GM12864 (cell line): ENCODE data around the gene HERC2.
"Not testable (repeated sequence)": the region's sequence is repeated elsewhere in the genome, so short reads cannot be mapped to it uniquely, and the experiment has no call there.

Experiments
- DNase-seq: peaks from one replicate; pipeline ENCODE4 v3.0.0-alpha.2; 2011; ENCODE audit warnings: low read depth
- H3K4me3 ChIP-seq: 2 replicates; pipeline ENCODE4 v1.5.1; 2011; ENCODE audit warnings: mild to moderate bottlenecking, low read depth, low read length, control low read depth
- TF ChIP-seq, protein P1 (sequence below): IDR thresholded peaks from 2 replicates; pipeline ENCODE4 v1.5.1; 2011; ENCODE audit warnings: low read depth, mild to moderate bottlenecking, moderate library complexity, low read length, control low read depth, inconsistent platforms; ENCODE audit errors: missing control alignments

The HERC2 gene

DNA sequence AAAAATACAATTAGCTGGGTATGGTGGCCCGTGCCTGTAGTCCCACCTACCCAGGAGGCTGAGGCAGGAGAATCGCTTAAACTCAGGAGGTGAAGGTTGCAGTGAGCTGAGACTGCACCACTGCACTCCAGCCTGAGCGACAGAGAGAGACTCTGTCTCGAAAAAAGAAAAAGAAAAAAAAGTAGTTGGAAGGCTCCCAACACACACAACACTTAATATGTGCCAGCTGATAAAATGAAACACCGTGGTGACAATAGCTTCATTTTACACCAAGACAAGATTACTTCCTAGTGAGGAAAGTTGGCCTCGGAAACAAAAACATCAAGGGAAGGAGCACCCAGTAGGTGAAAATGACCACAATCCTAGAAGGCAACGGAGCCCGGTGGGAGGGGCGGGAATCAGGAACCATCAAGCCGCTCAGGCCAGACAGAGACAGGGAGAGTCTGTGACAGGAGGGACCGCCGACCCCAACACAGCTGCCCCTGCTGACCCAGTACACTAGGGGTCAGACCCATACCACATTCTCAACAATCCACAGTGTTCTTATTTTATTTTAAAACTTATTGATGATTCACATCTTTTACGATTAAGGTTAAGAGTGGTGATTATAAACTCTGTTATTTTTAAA, 168.4 kb downstream of the HERC2 start:
- H3K4me3 ChIP-seq, result no peak overlapping the region
- DNase-seq, result no peak
- TF ChIP-seq, protein P1, sequence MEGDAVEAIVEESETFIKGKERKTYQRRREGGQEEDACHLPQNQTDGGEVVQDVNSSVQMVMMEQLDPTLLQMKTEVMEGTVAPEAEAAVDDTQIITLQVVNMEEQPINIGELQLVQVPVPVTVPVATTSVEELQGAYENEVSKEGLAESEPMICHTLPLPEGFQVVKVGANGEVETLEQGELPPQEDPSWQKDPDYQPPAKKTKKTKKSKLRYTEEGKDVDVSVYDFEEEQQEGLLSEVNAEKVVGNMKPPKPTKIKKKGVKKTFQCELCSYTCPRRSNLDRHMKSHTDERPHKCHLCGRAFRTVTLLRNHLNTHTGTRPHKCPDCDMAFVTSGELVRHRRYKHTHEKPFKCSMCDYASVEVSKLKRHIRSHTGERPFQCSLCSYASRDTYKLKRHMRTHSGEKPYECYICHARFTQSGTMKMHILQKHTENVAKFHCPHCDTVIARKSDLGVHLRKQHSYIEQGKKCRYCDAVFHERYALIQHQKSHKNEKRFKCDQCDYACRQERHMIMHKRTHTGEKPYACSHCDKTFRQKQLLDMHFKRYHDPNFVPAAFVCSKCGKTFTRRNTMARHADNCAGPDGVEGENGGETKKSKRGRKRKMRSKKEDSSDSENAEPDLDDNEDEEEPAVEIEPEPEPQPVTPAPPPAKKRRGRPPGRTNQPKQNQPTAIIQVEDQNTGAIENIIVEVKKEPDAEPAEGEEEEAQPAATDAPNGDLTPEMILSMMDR, result no peak

DNA sequence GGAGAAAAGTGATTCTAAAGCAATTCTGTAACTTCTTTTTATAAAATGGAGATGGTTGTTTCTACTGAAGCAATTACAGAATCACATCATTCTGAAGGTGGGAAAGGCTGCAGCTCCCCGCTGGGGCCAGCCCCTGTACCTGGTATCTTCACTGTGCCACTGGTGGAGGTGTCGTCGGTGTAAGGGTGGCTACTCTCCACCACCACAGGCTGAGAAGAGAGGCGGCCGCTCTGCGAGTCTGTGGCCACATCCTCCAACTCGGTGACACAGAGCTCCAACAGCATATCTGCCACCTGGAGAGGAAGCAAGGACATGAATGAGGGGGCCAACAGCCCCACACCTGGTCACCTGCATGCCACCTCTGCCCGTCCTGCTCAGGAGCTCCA, 169.4 kb downstream of the HERC2 start:
- DNase-seq, H3K4me3 ChIP-seq: not testable (repeated sequence)

- H3K4me3 ChIP-seq, DNase-seq: not testable (repeated sequence)
Observed at GRCh38 chr15:28151864-28152537, 170.0 kb downstream of the HERC2 start.

GRCh38 chr15:28147801-28148200, 174.2 kb downstream of the HERC2 start:
- H3K4me3 ChIP-seq, result no peak overlapping the region
- DNase-seq, result no peak
- TF ChIP-seq, protein P1, result no peak

DNA sequence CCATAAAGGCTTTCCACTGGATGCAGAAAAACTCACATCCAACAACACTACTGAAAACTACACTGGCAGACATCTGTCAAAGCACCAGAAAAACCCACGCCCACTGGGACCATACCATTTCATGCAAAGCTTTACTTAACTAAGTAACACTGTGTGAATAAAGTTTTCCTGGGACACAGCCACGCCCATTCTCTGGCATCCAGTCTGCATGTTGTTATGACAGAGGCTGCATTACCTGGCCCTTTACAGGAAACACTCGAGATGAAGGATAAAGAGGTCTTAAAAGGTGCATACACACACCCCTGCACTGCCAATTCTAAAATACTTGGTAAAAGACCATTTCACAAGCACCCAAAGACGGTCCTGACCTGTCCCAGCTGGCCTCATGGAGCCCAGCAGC, 176.6 kb downstream of the HERC2 start:
- DNase-seq, H3K4me3 ChIP-seq: not testable (repeated sequence)

- H3K4me3 ChIP-seq, result no peak overlapping the region
- TF ChIP-seq, protein P1, result no peak
Observed at GRCh38 chr15:28140062-28140461, 181.9 kb downstream of the HERC2 start.

DNA sequence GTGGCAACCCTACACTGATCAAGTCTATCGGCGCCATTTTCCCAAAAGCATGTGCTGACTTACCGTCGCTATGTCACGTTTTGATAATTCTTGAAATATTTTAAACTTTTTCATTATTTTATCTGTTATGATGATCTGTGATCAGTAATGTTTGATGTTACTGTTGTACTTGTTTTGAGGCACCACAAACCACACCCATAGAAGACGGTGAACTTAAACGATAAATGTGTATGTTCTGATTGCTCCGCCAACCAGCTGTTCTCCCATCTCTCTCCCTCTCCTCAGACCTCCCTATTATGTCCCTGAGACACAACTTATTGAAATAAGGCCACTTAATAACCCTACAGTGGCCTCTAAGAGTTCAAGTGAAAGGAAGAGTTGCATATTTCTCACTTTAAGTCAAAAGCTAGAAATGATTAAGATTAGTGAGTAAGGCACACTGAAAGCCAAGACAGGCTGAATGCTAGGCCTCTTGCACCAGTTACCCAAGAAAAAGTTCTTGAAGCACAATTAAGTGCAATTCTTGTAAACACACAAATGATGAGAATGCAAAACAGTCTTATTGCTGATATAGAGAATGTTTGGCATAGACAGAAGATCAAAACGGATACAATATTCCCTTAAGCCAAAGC, 184.5 kb downstream of the HERC2 start:
- not testable (repeated sequence) for H3K4me3 ChIP-seq, DNase-seq

More at GRCh38 chr15:28140062-28140461, 181.9 kb downstream of the HERC2 start:
- no peak for DNase-seq

DNA sequence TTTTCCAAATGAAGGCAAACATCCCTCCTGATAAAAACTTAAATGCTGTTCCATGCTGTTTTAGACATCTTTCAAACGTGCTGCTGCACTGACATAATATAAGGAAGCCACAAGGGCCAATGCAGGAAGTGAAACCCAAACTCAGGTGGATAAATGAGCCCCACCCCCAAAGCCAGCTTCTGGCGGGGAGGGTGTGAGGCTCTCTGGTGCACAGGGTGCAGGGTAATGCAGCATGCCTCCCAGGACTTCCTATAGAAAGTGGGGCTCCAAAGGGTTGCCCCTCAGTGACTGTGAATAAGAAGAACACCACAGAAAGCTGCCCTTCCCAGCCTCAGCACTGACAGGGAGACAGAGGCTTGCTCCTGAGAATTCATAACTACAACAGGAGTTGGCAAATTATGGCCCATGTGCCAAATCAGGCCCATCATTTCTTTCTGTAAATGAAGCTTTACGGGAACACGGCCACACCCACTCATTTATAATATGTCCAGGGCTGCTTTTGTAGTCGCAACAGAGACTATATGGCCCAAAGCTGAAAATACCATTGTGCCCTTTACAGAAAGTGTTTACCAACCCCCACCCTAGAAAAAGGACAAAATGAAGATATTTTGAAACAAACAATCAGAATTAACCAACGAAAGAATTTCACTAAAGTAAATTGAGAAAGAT, 185.6 kb downstream of the HERC2 start:
- DNase-seq, result not testable (repeated sequence)

DNA sequence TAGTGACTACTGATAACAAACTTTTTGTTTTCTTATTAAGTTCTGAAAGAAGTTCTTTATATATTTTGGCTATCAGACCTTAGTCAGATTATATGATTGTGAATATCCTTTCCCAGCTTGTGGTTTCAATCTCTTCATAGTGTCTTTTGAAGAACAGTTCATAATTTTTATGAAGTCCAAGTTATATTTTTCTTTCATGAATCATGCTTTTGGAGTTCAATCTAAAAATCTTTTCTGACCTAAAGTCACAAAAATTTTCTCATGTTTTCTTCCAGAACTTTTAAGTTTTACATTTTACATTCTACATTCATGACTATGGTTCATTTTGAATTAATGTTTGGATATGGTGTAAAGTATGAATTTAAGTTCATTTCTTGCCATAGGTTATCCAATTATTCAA, 188.7 kb downstream of the HERC2 start:
- TF ChIP-seq, protein P1, result no peak
- H3K4me3 ChIP-seq, result no peak overlapping the region
- DNase-seq, result no peak

More for the DNA sequence above, 185.6 kb downstream of the HERC2 start:
- H3K4me3 ChIP-seq, result not testable (repeated sequence)
